PC-9 (cell line): ENCODE results near the gene RASAL2. TPM values are rescaled to one million over a fixed set of nuclear protein-coding genes. Genes with fewer than 3 reads are reported as not detected.

Source experiments
- BruUV-seq: library from RNA; stranded (reverse); fragments of 400-500 nt; replicated peaks from 2 replicates; lab custom pipeline; 2021; lab: Mats Ljungman, UMichigan
- CTCF ChIA-PET: fragments of 300-600 bp; sonication (Branson Sonifier 250); formaldehyde crosslinking; loops from one replicate; lab custom pipeline; 2022; ENCODE audit warnings: antibody characterized with exemption; lab: Charles Lee
- POLR2A ChIA-PET: fragments of 300-600 bp; sonication (Branson Sonifier 250); formaldehyde crosslinking; loops from one replicate; lab custom pipeline; 2022; ENCODE audit warnings: antibody characterized with exemption; ENCODE audit not compliant: unreplicated experiment; lab: Charles Lee
- DNase-seq, 2 experiments: peaks; one replicate each; pipeline versions ENCODE4 v3.0.0 to v3.0.0-alpha.2; 2015 to 2022; ENCODE audit warnings: mixed read lengths in 1 of 2
- H2AFZ ChIP-seq: fragments of 200-600 bp; sonication (generic); 2 replicates; pipeline ENCODE4 v1.8.1; 2017; ENCODE audit warnings: antibody characterized with exemption
- H3F3A ChIP-seq: fragments of 200-600 bp; sonication (generic); 2 replicates; pipeline ENCODE4 v1.8.1; 2017; ENCODE audit warnings: antibody characterized with exemption, mild to moderate bottlenecking, low read depth; ENCODE audit not compliant: insufficient read depth
- H3K27ac ChIP-seq: fragments of 200-600 bp; sonication (generic); 2 replicates; pipeline ENCODE4 v1.6.1; 2016; ENCODE audit warnings: mixed run types
- H3K27me3 ChIP-seq: fragments of 200-600 bp; sonication (generic); 2 replicates; pipeline ENCODE4 v1.6.1; 2016; ENCODE audit warnings: low read depth, mixed run types; ENCODE audit not compliant: insufficient read depth
- H3K36me3 ChIP-seq: fragments of 200-600 bp; sonication (generic); 2 replicates; pipeline ENCODE4 v1.6.1; 2016; ENCODE audit warnings: low read depth, mixed run types
- H3K4me1 ChIP-seq: fragments of 200-600 bp; sonication (generic); replicated peaks from 2 replicates; pipeline ENCODE4 v1.6.1; 2016; ENCODE audit warnings: mixed run types; ENCODE audit not compliant: insufficient read depth
- H3K4me2 ChIP-seq: fragments of 200-600 bp; sonication (generic); 2 replicates; pipeline ENCODE4 v1.6.1; 2017; ENCODE audit warnings: mixed run types
- H3K4me3 ChIP-seq: fragments of 200-600 bp; sonication (generic); 2 replicates; pipeline ENCODE4 v1.6.1; 2016; ENCODE audit warnings: mixed run types
- H3K79me2 ChIP-seq: fragments of 200-600 bp; sonication (generic); 2 replicates; pipeline ENCODE4 v1.6.1; 2017; ENCODE audit warnings: low read depth, mixed run types
- H3K9me2 ChIP-seq: fragments of 200-600 bp; sonication (generic); 2 replicates; pipeline ENCODE4 v1.8.1; 2017; ENCODE audit warnings: mild to moderate bottlenecking; ENCODE audit not compliant: insufficient read depth
- H3K9me3 ChIP-seq: fragments of 200-600 bp; sonication (generic); 2 replicates; pipeline ENCODE4 v1.8.1; 2016; ENCODE audit warnings: low read depth; ENCODE audit not compliant: insufficient read depth
- H4K20me1 ChIP-seq: fragments of 200-600 bp; sonication (generic); 2 replicates; pipeline ENCODE4 v1.8.1; 2017; ENCODE audit not compliant: insufficient read depth
- EZH2 ChIP-seq: fragments of 200-600 bp; sonication (generic); IDR thresholded peaks from 2 replicates; pipeline ENCODE4 v1.8.0; 2017; ENCODE audit warnings: antibody characterized with exemption, low read depth
- intact Hi-C: fragments of 100-400 bp; cut with micrococcal nuclease; formaldehyde crosslinking; loops from one replicate; pipeline ENCODE4 v1.10.0; 2022; ENCODE audit not compliant: unreplicated experiment
- total RNA-seq: library from RNA; stranded (reverse); gene quantifications from 2 replicates; pipeline ENCODE4 v1.2.3, GENCODE V29; 2021
- TF ChIP-seq, protein P1 (sequence below): fragments of 200-600 bp; sonication (generic); conservative IDR thresholded peaks from 2 replicates; pipeline ENCODE4 v1.6.1; 2017; ENCODE audit warnings: mixed run types, antibody characterized with exemption, mild to moderate bottlenecking, moderate library complexity

Gene RASAL2
- total RNA-seq, 1 experiment from 2014 or later, result 54.1 TPM

DNA sequence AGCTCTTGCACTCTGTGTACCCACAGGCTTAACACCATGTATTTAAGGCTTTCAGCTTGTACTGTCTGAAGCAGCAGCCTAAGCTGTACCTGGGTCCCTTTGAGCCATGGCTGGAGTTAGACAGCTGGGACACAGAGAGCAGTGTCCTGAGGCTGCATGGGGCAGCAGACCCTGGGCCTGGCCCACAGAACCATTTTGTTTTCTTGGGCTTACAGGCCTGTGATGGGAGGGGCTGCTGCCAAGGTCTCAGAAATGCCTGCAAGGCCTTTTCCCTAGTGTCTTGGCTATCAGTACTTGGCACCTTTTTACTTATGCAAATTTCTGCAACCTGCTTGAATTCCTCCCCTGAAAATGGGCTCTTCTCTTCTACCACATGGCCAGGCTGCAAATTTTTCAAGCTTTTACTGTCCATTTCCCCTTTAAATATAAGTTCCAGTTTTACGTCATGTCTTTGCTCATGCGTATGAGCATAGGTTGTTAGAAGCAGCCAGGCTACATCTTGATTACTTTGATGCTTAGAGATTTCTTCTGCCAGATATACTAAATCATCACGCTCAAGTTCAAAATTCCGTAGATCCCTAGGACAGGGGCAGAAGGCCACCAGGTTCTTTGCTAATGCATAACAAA is 259.0 kb downstream of the RASAL2 start:
- H3F3A ChIP-seq, result no peaks in the 10 kb centered on the region
- no peak for DNase-seq
- H3K9me2 ChIP-seq, result no peaks in the 10 kb centered on the region
- H3K9me3 ChIP-seq, result no peaks in the 10 kb centered on the region
- no peak overlapping the region for H3K4me3 ChIP-seq
- peaks cover 18% of the 10 kb centered on the region for H3K4me1 ChIP-seq
- intact Hi-C loops, result no loop called here
- H4K20me1 ChIP-seq, result no peaks in the 10 kb centered on the region
- no peak overlapping the region for H3K27ac ChIP-seq
- H3K79me2 ChIP-seq, result 0 out of 2 replicates have a peak, but pooled peaks cover 8% of the 10 kb centered on the region
- no peak overlapping the region for H3K4me2 ChIP-seq
- ChIA-PET CTCF (no interaction called here), POLR2A (no interaction called here)
- H3K36me3 ChIP-seq, result no peaks in the 10 kb centered on the region
- TF ChIP-seq, protein P1, sequence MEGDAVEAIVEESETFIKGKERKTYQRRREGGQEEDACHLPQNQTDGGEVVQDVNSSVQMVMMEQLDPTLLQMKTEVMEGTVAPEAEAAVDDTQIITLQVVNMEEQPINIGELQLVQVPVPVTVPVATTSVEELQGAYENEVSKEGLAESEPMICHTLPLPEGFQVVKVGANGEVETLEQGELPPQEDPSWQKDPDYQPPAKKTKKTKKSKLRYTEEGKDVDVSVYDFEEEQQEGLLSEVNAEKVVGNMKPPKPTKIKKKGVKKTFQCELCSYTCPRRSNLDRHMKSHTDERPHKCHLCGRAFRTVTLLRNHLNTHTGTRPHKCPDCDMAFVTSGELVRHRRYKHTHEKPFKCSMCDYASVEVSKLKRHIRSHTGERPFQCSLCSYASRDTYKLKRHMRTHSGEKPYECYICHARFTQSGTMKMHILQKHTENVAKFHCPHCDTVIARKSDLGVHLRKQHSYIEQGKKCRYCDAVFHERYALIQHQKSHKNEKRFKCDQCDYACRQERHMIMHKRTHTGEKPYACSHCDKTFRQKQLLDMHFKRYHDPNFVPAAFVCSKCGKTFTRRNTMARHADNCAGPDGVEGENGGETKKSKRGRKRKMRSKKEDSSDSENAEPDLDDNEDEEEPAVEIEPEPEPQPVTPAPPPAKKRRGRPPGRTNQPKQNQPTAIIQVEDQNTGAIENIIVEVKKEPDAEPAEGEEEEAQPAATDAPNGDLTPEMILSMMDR, result no peak
- TF ChIP-seq EZH2, result no peak
- no TSS peak for BruUV-seq
- no peaks in the 10 kb centered on the region for H3K27me3 ChIP-seq
- no peak overlapping the region for H2AFZ ChIP-seq

DNA sequence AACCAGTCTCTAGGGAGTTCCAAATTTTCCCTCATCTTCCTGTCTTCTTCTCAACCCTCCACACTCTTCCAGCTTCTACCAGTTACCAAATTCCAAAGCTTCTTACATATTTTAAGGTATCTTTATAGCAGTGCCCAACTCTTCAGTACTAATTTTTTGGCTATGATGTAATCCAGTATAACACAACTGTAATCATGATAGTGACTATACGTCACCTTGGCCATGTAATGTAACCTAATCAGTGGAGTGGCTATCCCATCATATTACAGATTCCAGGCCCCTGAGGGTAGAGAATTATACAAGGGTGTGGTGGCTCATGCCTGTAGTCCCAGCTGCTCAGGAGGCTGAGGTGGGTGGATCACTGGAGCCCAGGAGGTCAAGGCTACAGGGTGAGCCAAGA is 259.6 kb downstream of the RASAL2 start:
- Histone ChIP-seq H3K27me3 (no peaks in the 10 kb centered on the region), H3K4me3 (no peak overlapping the region), H3F3A (no peaks in the 10 kb centered on the region), H3K36me3 (no peaks in the 10 kb centered on the region), H3K79me2 (peaks cover 7% of the 10 kb centered on the region; the same call in 1 of the 2 replicates), H2AFZ (no peak overlapping the region), H3K4me1 (peaks cover 18% of the 10 kb centered on the region), H3K4me2 (no peak overlapping the region), H3K9me2 (no peaks in the 10 kb centered on the region), H4K20me1 (no peaks in the 10 kb centered on the region), H3K27ac (no peak overlapping the region), H3K9me3 (no peaks in the 10 kb centered on the region)
- DNase-seq, result no peak
- TF ChIP-seq, protein P1, result no peak
- TF ChIP-seq EZH2, result no peak
- no TSS peak for BruUV-seq
- intact Hi-C loops, result no loop called here
- ChIA-PET CTCF (no interaction called here), POLR2A (no interaction called here)

DNA sequence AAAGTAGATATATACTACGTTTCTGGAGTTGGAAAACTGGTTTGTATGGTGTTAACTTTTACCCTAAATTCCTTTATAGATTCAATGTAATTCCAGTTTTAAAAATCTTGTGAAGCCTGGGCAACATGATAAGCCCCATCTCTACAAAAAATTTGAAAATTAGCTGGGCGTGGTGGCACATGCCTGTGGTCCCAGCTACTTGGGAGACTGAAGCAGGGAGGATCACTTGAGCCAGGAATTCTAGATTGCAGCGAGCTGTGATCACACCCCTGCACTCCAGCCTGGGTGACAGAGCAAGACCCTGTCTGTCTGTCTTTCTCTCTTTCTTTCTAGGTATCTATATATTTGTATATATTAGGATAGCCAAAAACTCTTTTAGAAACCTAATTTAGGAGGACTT is 260.9 kb downstream of the RASAL2 start:
- Histone ChIP-seq H3K4me1 (peaks cover 18% of the 10 kb centered on the region), H3K27ac (peak overlapping the region; percentile 16; the same call in 1 of the 2 replicates), H4K20me1 (no peaks in the 10 kb centered on the region), H3K9me3 (no peaks in the 10 kb centered on the region), H2AFZ (no peak overlapping the region), H3K4me3 (no peak overlapping the region), H3K36me3 (no peaks in the 10 kb centered on the region), H3K9me2 (no peaks in the 10 kb centered on the region), H3K4me2 (0 out of 2 replicates have a peak overlapping the region, but pooled peaks have one; percentile 10), H3K27me3 (no peaks in the 10 kb centered on the region), H3F3A (no peaks in the 10 kb centered on the region), H3K79me2 (peaks cover 6% of the 10 kb centered on the region; the same call in 1 of the 2 replicates)
- intact Hi-C loops, result no loop called here
- DNase-seq, result peak; percentile 38 to 40
- ChIA-PET POLR2A (interaction anchor here (0.7 kb wide), 1 partner anchor 24 kb away, joined by 3 read pairs; no protein-coding TSS in a partner anchor), CTCF (no interaction called here)
- no TSS peak for BruUV-seq
- TF ChIP-seq, protein P1, result no peak
- TF ChIP-seq EZH2, result no peak
